ENCODE results near the gene ANKS1A.

The ANKS1A gene

DNA sequence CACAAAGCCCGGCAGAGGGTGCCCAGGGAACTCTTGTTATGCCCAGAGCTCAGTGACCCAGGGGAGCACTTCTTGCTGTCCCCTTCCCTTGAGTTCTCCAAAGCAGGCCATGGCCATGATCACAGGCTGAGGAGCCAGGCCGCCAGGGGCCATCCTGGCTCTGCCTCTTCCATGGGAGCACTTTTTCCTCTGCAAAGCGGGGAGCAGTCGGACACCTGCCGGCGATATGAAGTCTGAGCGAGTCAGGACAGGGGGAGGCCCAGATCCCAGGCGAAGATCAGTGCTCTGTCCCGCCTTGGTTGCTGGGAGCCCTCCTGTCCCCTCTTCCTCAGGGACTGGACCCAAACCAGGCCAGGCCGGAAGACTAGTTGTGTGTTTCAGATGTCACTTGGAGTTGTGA, 184.2 kb downstream of the ANKS1A start:
- DNase-seq, result no peak

DNA sequence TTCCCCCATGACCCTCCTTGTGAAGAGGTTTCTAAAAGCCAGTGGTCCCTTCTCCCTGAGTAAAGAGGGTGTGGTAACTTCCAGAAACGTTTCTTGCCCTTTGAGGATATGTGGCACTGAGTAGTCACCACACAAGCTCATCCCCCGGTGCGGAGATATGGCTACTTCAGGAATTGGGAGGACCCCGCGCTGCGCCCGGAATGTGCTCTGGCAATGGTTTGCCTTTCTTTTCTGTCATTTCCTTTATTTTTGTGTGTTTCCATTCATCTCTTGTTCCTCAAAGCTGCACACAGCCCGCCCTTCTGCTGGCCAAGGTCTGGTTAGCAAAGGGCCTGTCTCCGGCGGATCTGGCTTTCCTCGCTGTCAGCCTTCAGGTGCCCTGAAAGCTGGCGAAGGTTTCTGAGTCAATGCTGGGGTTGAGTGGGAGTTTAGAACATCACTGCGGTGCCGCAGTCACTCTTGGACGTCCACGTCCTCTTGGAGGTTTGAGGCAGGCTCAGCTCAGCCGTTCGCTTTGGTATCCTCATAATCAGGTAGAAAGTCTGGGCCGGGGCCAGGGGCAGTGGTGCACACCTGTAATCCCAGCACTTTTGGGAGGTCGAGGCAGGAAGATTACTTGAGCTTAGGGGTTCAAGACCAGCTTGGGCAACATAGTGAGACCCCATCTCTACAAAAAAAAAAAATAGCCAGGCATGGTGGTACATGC, 184.9 kb downstream of the ANKS1A start:
- no peak for DNase-seq

DNA sequence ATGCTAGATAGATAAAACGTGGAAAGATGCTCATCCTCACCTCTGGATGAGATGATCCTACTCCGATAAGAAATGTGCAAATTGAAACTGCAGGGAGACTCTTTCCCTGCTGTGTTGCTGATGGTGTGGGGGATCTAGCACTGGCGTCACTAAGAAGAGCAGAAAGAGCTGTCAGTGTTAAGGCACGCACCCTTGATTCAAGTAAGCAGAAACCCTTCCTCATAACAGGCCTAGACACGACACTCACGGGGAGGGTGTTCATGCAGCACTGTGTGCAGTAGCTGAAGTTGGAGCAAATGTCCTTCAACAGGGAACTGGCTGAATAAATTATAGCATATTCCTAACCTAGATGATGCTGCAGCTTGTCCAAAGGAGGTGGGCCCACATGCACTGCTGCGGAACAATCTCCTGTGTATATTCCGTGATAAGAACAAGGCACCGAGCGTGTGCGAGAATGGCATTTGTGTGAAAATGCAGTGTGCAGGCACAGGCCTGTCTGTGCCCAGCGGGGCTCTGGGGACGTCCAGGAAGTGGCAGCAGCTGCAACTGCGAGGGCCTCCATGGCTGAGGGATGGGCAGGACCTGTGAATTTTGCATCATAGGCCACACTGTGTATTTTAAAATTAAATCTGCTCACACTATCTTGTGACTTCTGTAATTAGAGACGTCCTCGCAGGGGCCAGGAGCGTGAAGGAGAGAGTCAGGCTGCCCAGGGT, 188.1 kb downstream of the ANKS1A start:
- no peak for DNase-seq

GRCh38 chr6:35077713-35078105, 188.7 kb downstream of the ANKS1A start:
- DNase-seq, result no peak

GRCh38 chr6:35078226-35078850, 189.3 kb downstream of the ANKS1A start:
- DNase-seq, result no peak

DNA sequence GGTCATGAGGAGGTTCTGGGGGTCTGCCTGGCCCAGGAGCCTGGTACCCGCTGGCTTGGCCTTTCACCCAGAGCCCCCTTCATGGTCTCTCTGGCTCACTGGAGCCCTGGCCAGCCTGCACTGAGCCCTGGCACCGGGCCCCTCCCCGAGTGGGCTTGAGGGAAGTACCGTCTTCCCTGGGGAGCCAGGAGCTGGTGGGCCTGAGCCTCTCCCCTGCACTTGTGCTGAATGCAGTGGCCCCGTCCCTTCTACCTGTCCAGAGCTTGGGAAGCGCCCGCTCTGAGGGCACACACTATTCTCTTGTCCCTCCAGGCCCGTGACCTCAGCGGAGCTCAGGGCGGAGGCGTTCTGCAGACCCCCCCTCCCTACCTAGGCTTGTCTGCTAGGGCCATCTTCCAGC, 189.8 kb downstream of the ANKS1A start:
- DNase-seq, result no peak

GRCh38 chr6:35079311-35080000, 190.4 kb downstream of the ANKS1A start:
- no peak for DNase-seq

DNA sequence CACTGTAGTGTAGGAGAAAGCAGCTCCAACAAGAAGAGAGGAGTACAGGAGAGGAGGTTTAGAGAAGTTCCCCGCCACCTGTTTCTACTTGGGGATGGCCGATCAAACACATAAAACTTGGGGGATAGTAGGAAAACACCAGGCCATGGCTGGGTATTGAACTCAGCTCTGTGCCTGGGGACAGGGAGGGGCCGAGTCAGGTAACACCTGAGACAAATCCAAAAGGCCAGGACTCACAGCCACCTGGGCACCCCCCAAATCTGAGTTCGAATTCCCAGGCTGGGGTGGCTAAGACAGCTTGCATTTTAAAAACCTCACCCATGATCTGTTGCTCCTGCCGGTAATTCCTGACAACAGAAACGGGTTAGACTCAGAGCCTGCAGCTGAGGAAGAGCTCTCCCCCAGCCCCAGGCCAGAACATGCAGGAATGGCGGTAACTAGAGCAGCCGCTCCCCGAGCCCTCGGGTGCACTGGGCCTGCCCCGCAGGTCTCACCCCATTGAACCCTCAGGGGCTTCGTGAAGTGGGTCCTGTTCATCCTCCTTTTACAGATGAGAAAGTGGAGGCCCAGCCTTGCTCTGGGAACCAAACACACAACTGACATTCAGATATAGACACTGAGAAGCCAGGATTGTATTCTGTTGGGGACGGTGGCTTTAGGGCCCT, 191.1 kb downstream of the ANKS1A start:
- no peak for DNase-seq

DNA sequence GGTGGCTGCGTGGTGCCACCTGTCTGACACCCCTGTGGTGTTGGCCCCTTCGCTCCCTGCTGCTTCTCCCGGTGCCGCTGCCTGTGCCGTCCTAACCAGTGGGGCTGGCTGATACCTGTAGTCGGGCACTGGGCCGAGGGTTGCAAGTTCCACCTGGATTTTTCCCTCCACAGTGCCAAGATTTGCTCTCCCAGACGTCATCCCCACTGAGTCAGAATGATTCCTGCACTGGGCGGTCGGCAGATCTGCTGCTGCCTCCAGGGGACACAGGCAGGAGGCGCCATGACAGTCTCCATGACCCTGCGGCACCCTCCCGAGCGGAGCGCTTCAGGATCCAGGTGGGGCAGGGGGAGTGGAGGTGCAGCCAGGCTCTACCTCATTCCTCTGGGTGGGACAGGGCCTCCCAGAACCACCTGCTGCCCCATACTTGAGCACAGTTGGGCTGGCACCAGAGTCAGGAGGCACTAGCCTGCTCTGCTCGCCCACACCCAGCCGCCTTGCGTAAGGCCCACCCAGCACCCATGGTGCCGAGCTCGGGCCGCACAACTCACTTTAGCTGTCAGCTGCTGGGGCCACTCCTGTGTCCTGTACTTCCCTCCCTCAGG, 191.9 kb downstream of the ANKS1A start:
- DNase-seq, result no peak

- DNase-seq, result no peak
Observed at GRCh38 chr6:35081426-35081851, 192.4 kb downstream of the ANKS1A start.

DNA sequence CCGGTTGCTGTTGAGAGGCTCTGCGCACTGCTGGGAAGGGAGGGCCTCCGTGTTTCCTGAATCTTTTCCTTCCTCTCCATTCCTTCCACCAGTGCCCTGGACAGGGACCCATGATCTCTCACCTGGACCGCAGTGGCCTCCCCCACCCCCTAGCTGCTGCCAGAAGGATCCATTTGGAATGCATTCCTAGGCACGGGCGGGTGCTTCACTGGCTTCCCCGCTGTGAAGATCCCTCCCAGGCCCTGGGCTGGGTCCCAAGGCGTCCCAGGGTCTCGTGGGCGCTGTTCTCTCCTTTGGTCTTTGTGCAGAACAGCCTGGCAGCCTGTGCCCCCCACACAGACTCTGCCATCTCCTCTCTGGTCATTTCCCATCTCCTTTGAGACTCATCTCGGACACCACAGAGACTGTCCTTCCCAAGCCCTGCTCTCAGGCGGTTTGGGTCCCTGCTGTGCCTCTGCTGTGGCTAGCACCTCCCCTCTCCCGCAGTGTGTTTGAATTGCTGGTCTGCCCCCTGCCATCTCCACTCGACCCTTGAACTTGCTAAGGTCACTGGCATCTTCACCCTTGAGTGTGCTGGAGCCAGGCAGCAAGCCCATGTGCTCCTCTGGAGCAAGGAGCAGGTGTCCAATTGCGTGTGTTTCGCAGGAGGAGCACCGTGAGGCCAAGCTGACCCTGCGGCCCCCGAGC, 193.1 kb downstream of the ANKS1A start:
- DNase-seq, result no peak

DNA sequence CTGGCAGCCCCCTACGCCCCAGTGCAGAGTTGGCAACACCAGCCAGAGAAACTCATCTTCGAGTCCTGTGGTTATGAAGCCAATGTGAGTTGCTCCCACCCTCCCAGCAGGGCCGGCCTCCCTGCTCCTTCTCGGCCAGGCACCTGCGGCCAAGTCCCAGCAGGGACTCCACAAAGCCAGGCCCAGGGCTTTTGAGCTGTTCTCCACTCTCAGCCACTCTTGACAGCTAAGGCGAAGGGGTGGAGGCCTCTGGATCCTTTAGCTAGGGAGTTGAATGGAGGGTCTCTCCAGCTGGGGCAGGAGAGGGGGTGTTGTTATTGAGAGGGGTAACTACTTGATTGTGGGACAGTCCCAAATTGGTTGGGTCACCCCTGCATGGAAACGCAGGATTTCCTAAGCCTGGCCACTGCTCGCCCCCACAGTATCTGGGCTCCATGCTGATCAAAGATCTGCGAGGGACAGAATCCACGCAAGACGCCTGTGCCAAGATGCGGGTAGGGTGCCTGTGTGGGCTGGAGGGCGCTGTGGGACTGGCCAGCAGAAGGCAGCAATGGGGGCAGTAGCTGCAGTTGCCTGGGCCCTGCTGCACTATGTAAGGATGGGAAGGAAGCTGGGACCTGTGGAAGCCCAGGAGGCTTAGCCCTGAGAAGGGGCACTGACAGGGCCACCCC, 193.8 kb downstream of the ANKS1A start:
- DNase-seq, result no peak

- no peak for DNase-seq
Observed at GRCh38 chr6:35083507-35083906, 194.5 kb downstream of the ANKS1A start.

- no peak for DNase-seq
Observed at GRCh38 chr6:35084041-35084491, 195.0 kb downstream of the ANKS1A start.

DNA sequence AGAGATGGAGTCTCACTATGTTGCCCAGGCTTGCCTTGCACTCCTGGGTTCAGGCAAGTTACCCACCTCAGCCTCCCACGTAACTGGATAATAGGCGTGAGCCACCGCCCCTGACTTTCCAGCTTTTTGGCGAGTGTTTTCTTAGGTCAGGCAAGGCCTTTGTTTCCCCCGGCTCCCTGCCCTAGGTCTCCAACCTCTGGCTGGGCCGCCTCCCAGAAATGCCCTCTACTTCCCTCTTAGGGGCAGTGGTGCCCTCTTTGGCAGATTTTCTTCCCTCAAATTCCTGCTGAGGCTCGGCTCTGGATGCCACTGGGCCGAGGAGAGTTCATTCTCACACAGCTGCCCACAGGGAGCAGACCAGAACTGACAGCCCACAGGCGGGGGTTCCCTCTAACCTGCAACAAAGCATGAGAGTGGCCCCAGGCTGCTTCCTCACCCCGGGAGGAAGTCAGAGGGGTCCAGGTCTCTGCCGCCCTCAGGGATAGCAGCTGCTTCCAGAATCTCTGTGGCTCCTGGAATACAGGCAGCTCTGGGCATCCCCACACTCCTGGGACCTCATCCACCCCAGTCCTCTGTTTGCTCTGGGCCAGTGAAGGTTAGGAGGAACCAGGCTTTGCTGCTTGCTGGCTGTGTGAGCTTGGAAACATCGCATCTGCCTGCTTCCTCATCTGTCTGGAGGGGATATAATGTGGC, 195.6 kb downstream of the ANKS1A start:
- no peak for DNase-seq

- no peak for DNase-seq
Observed at GRCh38 chr6:35085359-35086281, 196.6 kb downstream of the ANKS1A start.

DNA sequence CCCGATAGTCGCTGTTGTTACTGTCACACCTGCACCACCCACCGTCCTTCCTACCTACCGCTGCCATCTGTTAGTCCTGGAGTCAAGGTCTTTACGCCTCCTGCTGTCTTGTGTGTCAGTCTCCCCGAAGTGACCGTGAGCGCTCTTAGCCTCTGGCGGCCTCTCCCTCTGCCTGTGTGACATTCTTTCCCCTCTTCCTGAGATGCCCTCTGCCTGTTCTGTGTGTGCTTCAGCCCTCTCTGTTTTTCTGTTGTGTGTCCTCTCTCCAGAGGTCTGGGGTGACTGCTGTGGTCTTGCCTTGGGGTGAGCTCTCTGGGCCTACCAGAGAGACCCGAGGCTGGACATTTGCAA, 197.2 kb downstream of the ANKS1A start:
- no peak for DNase-seq

- DNase-seq, result no peak
Observed at GRCh38 chr6:35086636-35087360, 197.7 kb downstream of the ANKS1A start.
